ENCODE measurements around the gene SLC41A2. TPM values are rescaled to one million over a fixed set of nuclear protein-coding genes. Genes with fewer than 3 reads are reported as not detected.

SLC41A2 gene
- total RNA-seq, 1 donor from 2014 or later: 17.2 TPM

DNA sequence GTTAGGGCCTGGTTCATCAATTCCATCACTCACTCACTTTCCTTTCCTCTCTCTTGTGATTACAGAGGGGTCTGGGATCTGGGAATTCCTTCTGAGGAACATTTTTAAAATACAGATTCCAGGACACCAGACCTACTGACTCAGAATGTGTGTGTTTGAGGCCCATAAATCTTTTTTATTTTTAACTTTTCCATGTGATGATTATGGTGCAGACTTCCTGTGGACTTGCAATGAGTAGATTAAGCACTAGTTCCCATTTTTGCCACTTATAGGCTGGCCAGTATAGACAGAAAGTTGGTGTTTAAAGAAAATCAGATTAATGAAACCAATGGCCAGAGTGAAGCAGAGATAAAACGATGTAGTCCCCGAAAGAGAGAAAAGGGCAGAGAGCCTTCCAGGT, 28.1 kb downstream of the SLC41A2 start:
- DNase-seq: no peak

- DNase-seq: no peak
Measured at GRCh38 chr12:104929368-104929767, 28.7 kb downstream of the SLC41A2 start.

- no peak for DNase-seq
Measured at GRCh38 chr12:104928036-104928745, 29.9 kb downstream of the SLC41A2 start.

- DNase-seq: no peak
Measured at GRCh38 chr12:104925501-104925900, 32.6 kb downstream of the SLC41A2 start.

GRCh38 chr12:104921340-104921739, 36.8 kb downstream of the SLC41A2 start:
- DNase-seq: no peak

GRCh38 chr12:104911942-104912341, 46.1 kb downstream of the SLC41A2 start:
- DNase-seq: no peak

DNA sequence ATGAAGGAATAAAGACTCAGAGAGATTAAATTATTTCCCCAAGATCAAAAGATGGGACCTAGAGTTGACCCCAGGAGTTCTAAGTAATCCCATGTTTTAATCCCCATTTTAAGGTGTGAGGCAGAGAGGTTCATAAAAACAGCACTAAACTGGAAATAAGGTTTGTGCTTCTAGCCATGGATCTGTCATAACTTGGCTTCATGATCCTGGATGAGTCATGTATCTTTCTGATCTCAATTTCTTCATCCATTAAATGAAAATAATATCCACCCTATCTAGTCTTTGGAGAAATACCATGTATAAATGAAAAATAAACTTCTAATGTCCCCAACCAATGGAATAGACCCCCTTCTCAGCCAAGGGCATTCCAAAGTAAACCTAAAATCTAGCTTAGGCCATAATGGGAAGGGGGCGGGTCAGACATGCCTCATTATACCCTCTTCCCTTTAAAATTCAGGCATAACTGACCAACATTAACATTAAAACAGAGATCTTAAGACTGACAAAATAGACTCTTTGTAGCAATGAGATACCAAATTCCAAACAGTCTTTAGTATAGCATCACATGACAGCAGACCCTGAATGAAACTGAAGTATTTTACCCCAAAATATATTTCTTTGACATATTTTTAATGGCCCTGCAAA, 47.8 kb downstream of the SLC41A2 start:
- no peak for DNase-seq

- no peak for DNase-seq
Measured at GRCh38 chr12:104909761-104910160, 48.3 kb downstream of the SLC41A2 start.

Other genes with a start within 250 kb of the SLC41A2 start
- gene NOPCHAP1, start 28.0 kb upstream of the SLC41A2 start, total RNA-seq: 9.9 TPM
- gene ALDH1L2, start 126.2 kb upstream of the SLC41A2 start, total RNA-seq: 21.9 TPM
- 97.0 TPM for gene WASHC4, start 149.4 kb upstream of the SLC41A2 start, total RNA-seq

Measured in skin of body (tissue), 2 donors.